Measurements from ENCODE around the gene ANXA5. TPM values are rescaled to one million over a fixed set of nuclear protein-coding genes. Genes with fewer than 3 reads are reported as not detected.

The ANXA5 gene
- total and polyA plus RNA-seq, 9 of the 15 experiments (the other 6 are each of a cell fraction or from before 2014, with no cell fraction given): 49.9 to 131 (median 84.5) TPM

DNA sequence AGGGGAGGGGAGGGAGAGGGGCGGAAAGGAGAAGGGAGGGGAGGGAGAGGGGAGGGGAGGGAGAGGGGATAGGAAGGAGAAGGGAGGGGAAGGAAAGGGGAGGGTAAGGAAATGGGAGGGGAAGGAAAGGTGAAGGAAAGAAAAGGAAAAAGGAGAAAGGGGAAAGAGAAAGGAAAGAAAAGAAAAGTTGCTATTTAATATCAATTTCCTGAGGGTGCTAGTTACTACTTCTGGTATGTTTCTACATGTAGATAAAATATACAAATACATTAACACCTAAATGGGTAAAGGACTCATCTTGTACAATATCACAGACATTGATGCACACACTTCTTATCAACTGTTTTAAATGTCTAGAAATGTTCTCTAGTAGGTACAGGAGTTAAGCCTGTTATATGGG, 22.6 kb downstream of the ANXA5 start:
- intact Hi-C loops (cut with micrococcal nuclease) (no loop called here), in situ Hi-C loops (cut with MboI) (no loop called here)
- FAIRE-seq: no peak
- no TSS peak for BruUV-seq (replicated peaks)
- no peaks in the 10 kb centered on the region for H4K20me1 ChIP-seq (replicated peaks; ENCODE audit: control insufficient read depth, insufficient read depth, low read length)
- no peak overlapping the region for H3K4me2 ChIP-seq (ENCODE audit: insufficient read depth, low read length)
- no peak for TF ChIP-seq ZNF140 (CRISPR knock-in tag; IDR thresholded peaks at IDR 0.05)
- TF ChIP-seq PCBP2 (IDR thresholded peaks at IDR 0.05; ENCODE audit: low read depth, low read length, poor library complexity, severe bottlenecking): peak; percentile 85
- no peak for TF ChIP-seq DIDO1 (tag; IDR thresholded peaks at IDR 0.05; ENCODE audit: low read depth)
- peak; percentile 36 for TF ChIP-seq PCBP1 (IDR thresholded peaks at IDR 0.05; ENCODE audit: low read depth, low read length, poor library complexity, severe bottlenecking)
- TF ChIP-seq TAL1 (IDR thresholded peaks at IDR 0.05): no peak
- peak; percentile 87 for TF ChIP-seq HNRNPK (IDR thresholded peaks at IDR 0.05; ENCODE audit: low read depth, low read length, poor library complexity, severe bottlenecking)
- H3K9ac ChIP-seq (ENCODE audit: insufficient read depth in 1 of 2, low read depth in 2 of 2, low read length in 2 of 2): no peak overlapping the region
- H3K9me3 ChIP-seq (replicated peaks; ENCODE audit: control insufficient read depth, insufficient read depth, low read depth, low read length): no peaks in the 10 kb centered on the region
- 0% methylated on average over 1 of the region's 1 CpG for WGBS (ENCODE audit: insufficient coverage, low coverage, missing lambda C conversion rate)
- DNase-seq (ENCODE audit: extremely low read depth in 1 of 4, low spot score in 3 of 4): no peak
- no peak overlapping the region for H2AFZ ChIP-seq (ENCODE audit: low read depth, low read length)
- no peak overlapping the region for H3K4me3 ChIP-seq
- no peaks in the 10 kb centered on the region for H3K27me3 ChIP-seq (ENCODE audit: control insufficient read depth in 2 of 2, insufficient read depth in 2 of 2, low read length in 2 of 2)
- no peak for ATAC-seq
- no peaks in the 10 kb centered on the region for H3K4me1 ChIP-seq (replicated peaks in 1 of 2; ENCODE audit: control insufficient read depth in 2 of 2, insufficient read depth in 2 of 2, low read length in 2 of 2)
- CTCF ChIA-PET (ENCODE audit: low intra/inter-chr PET ratio): no interaction called here
- H3K27ac ChIP-seq (ENCODE audit: extremely low read depth, low read depth, low read length): no peak overlapping the region
- peaks cover 52% of the 10 kb centered on the region; the same call in 2 of the 3 replicates for H3K36me3 ChIP-seq (ENCODE audit: control insufficient read depth, insufficient read depth, low read length)
- H3K79me2 ChIP-seq (ENCODE audit: control insufficient read depth, insufficient read depth, low read length): no peaks in the 10 kb centered on the region
- H3K9me1 ChIP-seq (ENCODE audit: control insufficient read depth, insufficient read depth, low read length): no peaks in the 10 kb centered on the region
- POLR2A ChIA-PET: no interaction called here

- Histone ChIP-seq H3K9me3 (replicated peaks; ENCODE audit: control insufficient read depth, insufficient read depth, low read depth, low read length) (no peaks in the 10 kb centered on the region), H3K4me2 (ENCODE audit: insufficient read depth, low read length) (no peak overlapping the region), H3K27ac (ENCODE audit: extremely low read depth, low read depth, low read length) (no peak overlapping the region), H3K79me2 (ENCODE audit: control insufficient read depth, insufficient read depth, low read length) (no peaks in the 10 kb centered on the region), H3K9ac (ENCODE audit: insufficient read depth in 1 of 2, low read depth in 2 of 2, low read length in 2 of 2) (no peak overlapping the region), H4K20me1 (replicated peaks; ENCODE audit: control insufficient read depth, insufficient read depth, low read length) (no peaks in the 10 kb centered on the region), H3K36me3 (ENCODE audit: control insufficient read depth, insufficient read depth, low read length) (peaks cover 38% of the 10 kb centered on the region; the same call in 2 of the 3 replicates), H3K9me1 (ENCODE audit: control insufficient read depth, insufficient read depth, low read length) (no peaks in the 10 kb centered on the region), H2AFZ (ENCODE audit: low read depth, low read length) (no peak overlapping the region), H3K4me3 (no peak overlapping the region), H3K27me3 (ENCODE audit: control insufficient read depth in 2 of 2, insufficient read depth in 2 of 2, low read length in 2 of 2) (no peaks in the 10 kb centered on the region), H3K4me1 (replicated peaks in 1 of 2; ENCODE audit: control insufficient read depth in 2 of 2, insufficient read depth in 2 of 2, low read length in 2 of 2) (no peaks in the 10 kb centered on the region)
- no peak for TF ChIP-seq SMC3 (conservative IDR thresholded peaks at IDR 0.05; ENCODE audit: insufficient read depth, low read depth, low read length)
- TF ChIP-seq, protein P1, sequence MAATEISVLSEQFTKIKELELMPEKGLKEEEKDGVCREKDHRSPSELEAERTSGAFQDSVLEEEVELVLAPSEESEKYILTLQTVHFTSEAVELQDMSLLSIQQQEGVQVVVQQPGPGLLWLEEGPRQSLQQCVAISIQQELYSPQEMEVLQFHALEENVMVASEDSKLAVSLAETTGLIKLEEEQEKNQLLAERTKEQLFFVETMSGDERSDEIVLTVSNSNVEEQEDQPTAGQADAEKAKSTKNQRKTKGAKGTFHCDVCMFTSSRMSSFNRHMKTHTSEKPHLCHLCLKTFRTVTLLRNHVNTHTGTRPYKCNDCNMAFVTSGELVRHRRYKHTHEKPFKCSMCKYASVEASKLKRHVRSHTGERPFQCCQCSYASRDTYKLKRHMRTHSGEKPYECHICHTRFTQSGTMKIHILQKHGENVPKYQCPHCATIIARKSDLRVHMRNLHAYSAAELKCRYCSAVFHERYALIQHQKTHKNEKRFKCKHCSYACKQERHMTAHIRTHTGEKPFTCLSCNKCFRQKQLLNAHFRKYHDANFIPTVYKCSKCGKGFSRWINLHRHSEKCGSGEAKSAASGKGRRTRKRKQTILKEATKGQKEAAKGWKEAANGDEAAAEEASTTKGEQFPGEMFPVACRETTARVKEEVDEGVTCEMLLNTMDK (IDR thresholded peaks at IDR 0.05; ENCODE audit: borderline replicate concordance, insufficient read depth, low read depth, low read length, poor library complexity, severe bottlenecking): no peak
- TF ChIP-seq NR2F6 (CRISPR knock-in tag; IDR thresholded peaks at IDR 0.05): no peak
- TF ChIP-seq, protein P2, sequence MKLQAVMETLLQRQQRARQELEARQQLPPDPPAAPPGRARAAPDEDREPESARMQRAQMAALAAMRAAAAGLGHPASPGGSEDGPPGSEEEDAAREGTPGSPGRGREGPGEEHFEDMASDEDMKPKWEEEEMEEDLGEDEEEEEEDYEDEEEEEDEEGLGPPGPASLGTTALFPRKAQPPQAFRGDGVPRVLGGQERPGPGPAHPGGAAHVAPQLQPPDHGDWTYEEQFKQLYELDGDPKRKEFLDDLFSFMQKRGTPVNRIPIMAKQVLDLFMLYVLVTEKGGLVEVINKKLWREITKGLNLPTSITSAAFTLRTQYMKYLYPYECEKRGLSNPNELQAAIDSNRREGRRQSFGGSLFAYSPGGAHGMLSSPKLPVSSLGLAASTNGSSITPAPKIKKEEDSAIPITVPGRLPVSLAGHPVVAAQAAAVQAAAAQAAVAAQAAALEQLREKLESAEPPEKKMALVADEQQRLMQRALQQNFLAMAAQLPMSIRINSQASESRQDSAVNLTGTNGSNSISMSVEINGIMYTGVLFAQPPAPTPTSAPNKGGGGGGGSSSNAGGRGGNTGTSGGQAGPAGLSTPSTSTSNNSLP (IDR thresholded peaks at IDR 0.05; ENCODE audit: borderline replicate concordance, low read depth, low read length): no peak
- no peak for TF ChIP-seq RFX1 (IDR thresholded peaks at IDR 0.05)
- TF ChIP-seq C11orf30 (IDR thresholded peaks at IDR 0.05; ENCODE audit: low read depth): no peak
- WGBS (ENCODE audit: insufficient coverage, low coverage, missing lambda C conversion rate): 32% methylated on average over 2 of the region's 2 CpGs
- no TSS peak for BruUV-seq (replicated peaks)
- ChIA-PET POLR2A (interaction anchor here (0.6 kb wide), 1 partner anchor 209 kb away, joined by 4 read pairs; no protein-coding TSS in a partner anchor), CTCF (ENCODE audit: low intra/inter-chr PET ratio) (no interaction called here)
- no peak for ATAC-seq
- DNase-seq (ENCODE audit: extremely low read depth in 1 of 4, low spot score in 3 of 4): no peak
- no peak for FAIRE-seq
- intact Hi-C loops (cut with micrococcal nuclease) (no loop called here), in situ Hi-C loops (cut with MboI) (no loop called here)
These were observed 27.6 kb downstream of the ANXA5 start for GRCh38 chr4:121669163-121669550.
